DMS53 treated with DMSO at 0.1 percent for 48 hours (cell line): ENCODE data around the gene TMEM178B.

Source experiments
- DNase-seq: peaks from one replicate; lab custom pipeline; 2025; ENCODE audit not compliant: unreplicated experiment; lab: John Stamatoyannopoulos, UW

TMEM178B gene

DNA sequence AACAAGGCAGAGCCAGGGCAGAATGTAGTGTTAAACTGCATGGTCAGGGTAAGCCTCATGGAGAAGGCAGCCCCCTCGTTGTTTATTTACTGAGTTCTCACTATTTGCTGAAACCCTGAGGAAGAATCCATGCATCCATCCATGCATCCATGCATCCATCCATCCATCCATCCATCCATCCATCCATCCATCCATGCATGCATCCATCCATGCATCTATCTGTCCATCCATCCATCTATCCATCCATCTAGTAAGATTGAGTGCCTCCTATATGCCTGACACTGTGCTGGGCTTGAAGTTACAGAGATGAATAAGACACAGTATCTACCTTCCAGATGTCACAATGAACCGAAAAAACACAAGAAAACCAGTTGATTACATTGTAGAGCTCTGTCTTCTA lies 275.9 kb downstream of the TMEM178B start:
- DNase-seq: no peak

DNA sequence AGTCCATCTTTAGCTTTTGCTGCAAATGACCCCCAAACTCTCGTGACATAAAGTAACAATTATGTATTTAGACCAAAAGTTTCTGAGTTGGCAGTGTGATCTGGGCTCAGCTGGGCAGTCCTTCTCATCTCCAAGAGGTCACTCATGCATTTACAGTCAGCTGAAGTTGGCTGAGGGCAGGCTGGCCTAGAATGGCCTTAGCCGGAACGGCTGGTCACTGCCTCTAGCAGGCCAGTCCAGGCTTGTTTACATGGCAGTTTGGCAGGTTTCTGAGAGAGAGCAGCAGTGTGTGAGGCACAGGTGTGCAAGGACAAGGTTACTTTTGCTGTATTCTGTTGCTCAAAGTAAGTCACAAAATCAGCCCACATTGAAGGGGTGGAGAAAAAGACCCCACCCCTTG lies 277.3 kb downstream of the TMEM178B start:
- no peak for DNase-seq

DNA sequence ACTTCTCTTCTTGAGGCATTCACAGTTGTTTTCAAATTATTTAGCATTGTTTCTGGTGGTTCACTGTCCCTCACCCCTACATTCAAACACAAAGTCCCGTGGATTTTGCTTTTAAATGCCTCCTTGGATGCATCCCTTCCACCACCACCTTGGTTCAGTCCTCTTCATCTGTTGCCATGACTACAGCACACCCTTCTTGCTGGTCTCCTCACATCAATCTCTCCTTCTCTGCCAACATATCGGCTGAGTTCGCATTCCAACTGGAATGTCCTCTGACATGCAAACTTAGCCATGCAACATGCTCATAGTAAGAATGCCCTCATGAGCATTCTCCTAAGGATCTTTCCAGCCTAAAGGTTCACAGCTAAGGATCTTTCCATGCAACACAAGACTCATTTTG lies 279.1 kb downstream of the TMEM178B start:
- DNase-seq: no peak

DNA sequence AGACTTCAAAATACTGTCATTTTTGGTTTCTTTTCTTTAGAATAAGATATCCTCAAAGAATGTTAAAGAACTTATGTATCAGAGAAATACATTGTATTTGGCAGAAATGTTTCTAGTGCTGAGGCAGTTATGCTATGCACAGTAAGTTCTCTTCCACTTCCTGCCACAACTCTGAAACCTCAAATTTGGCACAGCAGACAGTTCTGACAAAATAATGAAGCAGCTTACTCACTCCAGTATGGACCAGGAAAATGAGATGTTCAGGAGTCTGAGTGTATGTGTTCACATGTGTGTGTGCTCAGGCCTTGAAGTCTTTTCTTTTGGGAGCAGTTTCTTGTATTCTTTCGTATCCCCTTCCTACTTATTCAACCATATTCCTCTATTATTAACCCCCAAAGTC lies 280.4 kb downstream of the TMEM178B start:
- DNase-seq: no peak

DNA sequence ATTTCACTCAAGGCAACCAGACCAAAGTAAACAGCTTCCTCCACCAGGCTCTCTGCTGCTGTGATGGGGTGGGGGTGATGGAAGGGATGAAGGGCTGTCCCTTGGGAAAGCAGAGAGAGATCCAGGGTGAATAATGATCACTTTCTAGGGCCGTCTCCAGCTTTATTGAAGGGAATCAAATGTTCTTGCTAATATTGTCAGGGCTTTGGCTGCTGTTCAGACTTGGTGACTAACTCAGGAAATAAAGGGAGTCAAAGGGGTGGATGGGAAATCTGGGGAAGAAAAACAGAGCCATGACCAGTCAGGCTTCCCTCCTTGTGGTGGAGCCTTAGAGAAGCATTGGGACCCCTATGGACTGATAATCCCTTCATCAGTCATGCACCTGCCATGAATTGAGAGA lies 281.2 kb downstream of the TMEM178B start:
- DNase-seq: no peak

DNA sequence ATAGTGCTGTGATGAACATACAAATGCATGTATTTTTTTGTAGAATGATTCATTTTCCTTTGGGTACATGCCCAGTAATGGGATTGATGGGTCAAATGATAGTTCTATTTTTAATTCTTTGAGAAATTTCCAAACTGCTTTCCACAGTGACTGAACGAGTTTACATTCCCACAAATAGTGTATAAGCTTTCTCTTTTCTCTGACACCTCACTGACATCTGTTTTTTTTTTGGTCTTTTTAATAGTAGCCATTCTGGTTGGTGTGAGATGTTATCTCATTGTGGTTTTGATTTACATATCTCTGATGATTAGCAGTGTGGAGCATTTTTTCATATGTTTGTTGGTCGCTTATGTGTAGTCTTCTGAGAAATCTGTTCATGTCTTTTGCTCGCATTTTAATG lies 282.3 kb downstream of the TMEM178B start:
- no peak for DNase-seq

DNA sequence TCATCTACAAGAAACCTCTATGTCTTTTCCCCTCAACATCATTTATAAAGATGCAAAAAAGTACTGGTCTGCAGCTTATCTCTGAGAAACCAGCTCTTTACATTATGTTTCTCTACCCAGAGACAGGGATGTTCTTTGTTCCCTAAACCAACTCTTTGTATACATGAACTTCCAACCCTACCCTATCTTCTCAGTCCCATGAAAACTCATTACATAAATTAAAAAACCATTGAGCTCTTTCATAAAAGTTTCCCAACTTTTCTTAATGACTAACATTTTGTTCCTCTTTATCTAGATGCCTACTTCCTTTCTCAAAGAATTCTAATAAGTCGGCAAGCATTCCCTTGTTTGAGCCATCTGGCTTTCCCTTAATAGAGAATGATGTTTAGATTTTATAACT lies 284.5 kb downstream of the TMEM178B start:
- no peak for DNase-seq

DNA sequence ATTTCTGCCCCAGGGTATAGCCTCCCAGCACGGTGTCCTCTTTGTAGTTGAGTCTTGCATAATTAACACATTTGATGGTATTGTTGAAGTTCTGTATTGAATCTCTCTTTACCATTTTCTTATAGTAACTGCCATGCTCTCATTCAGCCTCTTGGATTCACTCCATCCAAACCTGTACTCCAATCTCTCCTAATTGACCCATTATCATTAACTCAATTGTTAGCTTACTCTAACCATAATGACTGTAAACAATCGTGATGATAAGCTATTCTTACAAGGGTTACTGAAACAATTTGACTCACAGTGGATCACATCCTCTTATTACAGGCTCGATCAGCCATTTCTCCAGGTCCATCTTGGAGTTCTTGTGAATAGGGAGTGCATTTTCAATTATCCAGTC lies 285.4 kb downstream of the TMEM178B start:
- no peak for DNase-seq

DNA sequence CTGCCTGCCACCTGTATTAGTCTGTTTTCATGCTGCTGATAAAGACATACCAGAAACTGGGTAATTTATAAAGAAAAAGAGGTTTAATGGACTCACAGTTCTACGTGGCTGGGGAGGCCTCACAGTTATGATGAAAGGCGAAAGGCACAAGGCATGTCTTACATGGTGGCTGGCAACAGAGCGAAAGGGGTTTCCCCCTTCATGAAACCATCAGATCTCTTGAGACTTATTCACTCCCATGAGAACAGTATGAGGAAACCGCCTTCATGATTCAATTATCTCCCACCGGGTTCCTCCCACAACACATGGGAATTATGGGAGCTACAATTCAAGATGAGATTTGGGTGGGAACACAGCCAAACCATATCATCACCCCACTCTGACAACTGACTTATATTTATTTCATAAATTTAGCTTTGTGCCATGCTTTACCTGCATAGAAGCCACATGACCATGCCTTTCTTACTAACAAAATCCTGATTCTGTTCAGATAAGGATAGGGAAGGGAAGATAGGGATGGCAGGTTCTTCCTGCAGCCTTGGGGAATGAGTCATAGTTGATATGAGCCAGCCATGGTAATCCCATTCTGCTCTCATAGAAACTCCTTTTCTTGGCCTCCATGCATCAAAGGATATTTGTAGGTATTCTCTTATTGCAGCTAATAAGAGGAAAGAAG lies 286.0 kb downstream of the TMEM178B start:
- DNase-seq: no peak

DNA sequence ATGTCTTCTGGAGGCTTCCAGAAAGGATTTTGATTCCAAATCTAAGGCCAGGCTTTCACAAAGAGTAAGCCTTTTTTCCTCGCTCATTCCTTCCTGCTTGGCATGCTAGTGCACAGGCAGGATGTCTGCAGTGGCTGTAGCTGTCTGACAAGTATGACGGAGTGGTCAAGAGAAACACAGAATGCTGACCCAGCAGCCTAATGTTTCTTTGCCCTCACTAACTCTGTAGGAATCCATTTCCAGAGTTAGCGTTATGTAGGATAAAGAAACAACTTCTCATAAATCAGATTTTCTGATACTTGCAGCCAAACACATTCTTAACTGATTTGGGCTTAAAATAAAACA lies 286.5 kb downstream of the TMEM178B start:
- DNase-seq: no peak

DNA sequence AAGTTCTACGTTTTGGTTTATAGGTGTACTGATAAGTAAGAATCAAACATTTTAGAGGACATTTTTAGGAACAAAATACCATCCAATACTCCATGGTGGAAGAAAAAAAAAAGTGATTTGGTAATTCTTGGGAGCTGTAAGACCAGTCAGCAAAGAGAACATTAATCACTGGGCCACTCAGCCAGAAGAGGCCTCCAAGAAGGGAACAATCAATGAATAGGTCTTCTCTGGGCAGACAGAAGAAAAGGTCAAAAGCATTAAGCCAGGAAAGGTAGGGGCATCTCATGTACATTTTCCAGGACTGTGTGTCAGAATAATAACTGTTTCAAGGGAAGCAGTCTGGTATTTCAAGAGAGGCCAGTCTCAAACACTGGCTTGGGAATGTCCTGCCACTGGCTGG lies 286.9 kb downstream of the TMEM178B start:
- no peak for DNase-seq

DNA sequence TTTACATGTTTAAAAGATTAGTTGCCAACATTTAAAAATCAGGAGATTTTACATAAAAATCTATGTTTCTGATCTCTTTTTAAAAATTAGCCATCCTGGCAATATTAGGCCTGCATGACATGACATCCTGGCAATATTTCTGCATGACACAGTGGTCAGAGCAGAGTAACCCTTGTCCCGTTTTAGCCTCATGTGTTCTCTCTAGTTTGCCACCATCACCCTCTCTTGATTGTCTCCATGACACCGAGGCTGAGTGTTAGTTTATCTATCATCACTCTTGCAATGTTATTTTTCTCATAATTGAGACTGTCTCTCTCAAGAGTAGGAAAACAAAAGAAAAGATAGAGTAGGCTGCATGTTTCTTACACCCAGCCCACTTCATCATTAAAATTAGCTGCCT lies 287.6 kb downstream of the TMEM178B start:
- no peak for DNase-seq

DNA sequence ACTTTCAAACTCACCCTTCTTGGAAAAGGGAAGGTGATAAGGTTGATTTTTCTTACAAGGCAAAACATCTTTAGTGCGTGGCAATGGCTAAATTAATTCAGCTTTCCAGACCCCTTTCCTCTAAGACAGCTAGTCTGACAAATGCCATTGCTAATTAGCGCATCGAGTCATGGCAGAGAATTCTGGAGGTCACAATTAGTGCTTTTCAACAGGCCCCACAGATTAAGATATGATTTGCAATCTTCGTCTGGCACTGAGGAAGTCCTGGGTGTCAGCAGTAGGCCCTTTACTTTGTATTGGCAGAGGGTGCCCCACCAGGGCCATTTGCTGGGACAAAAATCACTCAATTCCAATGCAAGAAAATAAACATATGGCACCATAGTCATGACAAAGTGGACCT lies 288.1 kb downstream of the TMEM178B start:
- no peak for DNase-seq

DNA sequence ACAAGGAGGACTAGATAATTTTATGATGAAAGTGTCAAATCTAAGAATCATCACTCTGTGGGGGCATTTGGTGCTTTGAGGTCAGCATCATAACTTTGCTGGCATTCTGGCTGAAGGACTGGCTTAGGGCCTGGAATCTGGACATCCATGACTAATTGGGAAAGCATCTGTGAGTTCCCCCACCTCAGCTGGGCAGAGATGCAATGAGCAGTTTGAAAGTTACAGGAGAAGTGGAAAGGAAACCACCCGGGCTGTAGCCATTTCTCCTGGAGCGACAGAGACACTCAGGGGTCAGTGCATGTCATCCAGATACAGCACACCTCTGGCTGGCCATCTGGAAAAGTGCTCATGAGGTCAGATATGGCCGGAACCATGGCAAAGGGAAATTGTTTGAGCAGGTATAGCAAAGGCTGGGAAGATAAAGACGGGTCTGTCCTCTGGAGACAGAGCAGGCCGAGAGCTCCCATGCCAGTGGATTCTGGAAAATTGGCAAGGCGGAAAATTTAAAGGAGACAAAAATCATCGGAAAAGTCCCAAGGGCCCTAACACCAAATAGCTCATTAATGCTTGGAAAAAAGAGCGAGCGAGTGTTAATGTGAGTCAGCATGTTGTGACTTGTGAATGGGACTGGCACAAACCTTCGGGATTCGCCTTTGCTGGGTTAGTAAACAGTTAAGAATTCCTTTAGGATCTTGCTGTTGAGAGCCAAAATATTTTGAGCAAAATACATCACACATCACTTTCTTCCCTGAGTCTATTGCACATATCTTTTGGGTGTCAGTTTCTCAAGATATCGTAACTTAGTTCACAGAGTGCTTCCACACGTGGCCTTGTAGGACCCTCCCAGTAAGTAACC lies 288.9 kb downstream of the TMEM178B start:
- no peak for DNase-seq

DNA sequence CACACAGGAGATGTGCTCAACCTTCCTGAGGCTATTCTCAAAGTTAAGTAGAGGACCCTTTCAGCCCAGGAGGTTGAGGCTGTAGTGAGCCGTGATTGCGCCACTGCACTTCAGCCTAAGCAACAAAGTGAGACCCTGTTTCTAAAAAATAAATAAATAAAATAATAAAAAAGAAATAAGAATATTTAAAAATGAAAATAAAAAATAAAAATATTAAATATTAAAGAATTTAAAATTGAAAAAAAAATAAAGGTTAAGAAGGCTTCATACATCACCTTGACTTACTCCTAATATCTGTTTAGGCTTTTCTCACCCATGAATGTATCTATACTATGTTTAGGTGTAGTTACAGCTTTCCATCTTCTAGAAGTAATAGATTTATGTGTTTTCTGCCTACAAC lies 289.9 kb downstream of the TMEM178B start:
- DNase-seq: no peak

DNA sequence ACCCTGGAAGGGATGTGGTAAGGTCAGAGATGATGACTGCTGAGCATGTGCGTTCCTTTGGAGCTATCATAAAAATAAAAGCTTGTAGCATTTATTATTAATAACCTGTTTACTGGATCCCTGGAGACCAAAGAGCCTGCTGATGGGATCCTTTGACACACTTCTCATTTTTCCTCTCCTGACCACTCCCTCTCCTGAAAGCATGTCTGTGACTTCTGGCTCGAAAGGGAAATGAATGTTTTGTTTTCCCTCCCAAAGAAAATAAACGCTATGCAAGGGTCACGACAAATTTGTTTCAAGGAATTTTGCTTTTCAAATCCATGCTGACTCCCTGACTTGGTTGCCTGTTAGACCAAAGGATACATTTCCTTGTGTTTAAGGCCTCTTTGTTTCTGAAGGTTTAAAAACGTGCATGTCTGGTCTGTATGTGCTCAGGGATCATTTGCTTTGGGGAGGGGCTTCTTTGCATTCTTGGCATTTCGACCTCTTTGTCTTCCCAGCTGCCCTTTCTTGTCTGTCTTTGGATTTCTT lies 292.3 kb downstream of the TMEM178B start:
- DNase-seq: no peak

DNA sequence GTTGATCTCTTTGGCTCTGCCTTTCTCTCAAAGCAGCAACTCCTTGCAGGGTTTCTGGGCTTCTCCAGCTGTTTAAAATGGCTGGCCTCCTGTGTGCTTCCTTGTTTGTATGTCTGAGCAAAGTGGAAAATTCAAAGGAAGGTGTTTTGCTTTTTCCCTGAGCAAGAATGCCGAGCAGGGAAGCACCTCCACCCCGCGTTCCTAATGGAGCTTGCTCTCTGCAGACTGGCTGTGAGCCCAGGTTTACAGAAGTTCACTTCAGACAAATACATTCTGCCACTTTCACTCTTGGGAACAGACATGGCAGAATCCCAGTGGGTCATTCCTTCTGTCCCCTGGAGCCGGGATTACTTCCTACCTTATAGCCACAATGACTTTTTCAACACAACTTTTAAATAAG lies 295.6 kb downstream of the TMEM178B start:
- no peak for DNase-seq

DNA sequence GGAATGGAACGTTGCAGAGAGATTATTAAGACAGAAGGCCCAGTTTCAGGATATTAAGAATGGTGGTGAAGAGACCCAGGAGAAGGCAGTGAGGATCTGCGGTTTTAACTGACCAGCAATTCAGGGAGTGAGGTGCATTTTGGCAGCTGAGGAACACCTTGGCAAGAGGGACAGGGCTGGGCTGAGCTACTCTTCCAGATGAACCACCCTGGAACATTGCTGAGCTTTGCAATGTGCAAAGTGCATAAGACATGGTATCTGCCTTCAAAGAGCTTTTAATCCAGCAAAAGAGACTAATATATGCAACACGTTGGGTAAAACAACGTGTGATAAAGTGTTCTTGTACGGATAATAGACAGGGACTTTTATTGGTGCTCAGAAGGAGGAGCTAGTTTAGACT lies 296.3 kb downstream of the TMEM178B start:
- no peak for DNase-seq

DNA sequence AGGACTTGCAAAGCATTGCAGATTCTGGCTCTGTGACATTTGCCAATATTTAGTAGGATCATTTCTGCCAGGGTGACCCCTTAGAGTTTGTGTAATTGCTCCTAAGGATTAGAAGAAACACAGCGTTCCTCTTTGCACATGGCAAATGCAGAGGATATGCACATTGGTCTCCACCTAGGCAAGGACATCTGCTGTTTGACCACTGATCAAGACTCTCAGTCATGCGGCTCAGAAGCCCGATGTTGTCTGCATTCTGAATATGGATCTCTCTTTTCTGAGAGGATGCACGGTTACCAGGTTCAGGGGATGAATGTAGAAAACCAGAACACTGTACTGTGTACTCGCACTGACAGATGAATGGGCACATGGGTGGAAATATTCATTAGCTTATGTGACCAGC lies 296.8 kb downstream of the TMEM178B start:
- DNase-seq: no peak

DNA sequence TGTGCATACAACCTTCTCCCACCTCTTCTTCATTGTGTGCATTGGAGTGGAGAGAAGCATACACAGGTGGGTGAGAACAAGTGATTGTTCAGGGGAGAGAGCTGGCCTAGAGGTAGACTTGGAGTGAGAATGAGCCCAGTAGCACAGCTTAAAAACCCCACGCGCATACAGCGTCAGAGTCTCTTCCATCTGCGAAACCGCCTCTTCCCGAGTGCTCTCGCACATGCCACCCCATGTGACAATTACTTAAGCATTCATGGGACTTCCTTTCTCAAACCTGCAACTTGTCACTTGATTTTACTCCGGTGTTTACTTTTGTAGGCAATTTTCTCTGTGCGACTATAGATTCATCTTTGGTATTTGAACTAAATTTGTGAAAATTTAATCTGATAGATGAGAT lies 300.6 kb downstream of the TMEM178B start:
- no peak for DNase-seq

DNA sequence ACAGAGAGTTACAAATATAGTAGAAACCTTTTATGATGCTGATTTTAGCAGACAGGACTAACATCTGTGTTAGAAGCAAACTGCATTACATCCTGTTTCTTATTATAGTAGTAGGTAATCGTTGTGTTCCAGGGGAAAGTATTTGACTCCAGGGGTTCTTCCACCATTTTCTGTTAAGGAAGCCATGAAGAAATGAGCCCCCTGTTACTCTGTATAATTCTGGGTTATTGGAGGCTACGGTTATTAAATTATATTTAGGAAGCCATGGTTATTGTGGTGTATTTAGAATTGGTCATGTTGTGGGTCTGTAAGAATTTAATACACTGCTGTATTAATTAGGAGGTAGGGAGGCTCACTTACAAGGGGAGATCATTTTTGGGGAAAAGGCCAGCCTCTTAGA lies 301.6 kb downstream of the TMEM178B start:
- DNase-seq: no peak

DNA sequence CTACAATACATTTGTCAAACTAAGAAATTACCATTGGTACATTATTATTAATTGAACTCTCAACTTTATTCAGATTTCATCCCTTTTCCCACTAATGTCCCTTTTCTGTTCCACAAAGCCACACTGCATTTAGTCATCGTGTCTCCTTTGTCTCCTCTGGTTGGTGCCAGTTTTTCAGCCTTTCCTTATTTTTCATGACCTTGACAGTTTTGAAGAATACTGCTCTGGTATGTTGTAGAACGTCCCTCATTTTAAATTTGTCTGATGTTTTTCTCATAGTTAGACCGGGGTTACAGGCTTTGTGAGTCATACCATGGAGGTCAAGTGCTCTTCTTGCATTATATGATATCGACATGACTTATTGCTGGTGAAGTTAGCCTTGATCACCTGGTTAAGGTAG lies 304.0 kb downstream of the TMEM178B start:
- DNase-seq: peak; percentile 8

DNA sequence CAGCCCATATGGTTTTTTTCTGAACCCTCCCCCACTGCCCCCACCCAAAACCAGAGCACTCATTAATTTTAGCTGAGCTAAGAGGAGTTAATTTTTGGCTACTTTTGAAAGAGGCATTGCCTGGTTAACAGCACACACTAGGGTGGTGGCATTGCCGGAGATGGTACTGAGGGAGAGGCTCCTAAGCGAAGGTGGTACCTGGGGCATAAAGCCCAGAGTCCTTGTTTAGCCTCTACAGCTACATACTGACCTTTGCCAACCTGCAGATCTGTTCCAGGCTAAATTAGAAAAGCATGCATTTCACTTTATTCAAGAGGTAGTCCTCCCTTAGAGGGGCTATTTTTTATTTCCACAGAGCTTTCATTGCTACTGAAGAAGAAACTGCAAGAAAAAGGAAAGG lies 304.5 kb downstream of the TMEM178B start:
- no peak for DNase-seq
